Trophoblast cell (in vitro differentiated cells and primary cell): ENCODE results near the gene TEDC2. TPM values are rescaled to one million over a fixed set of nuclear protein-coding genes. Genes with fewer than 3 reads are reported as not detected.
A peak's percentile ranks its signal among the peaks of the same experiment; 100 is the strongest.

Experiments
- DNase-seq, 2 donors: peaks; one replicate each; pipeline ENCODE4 v3.0.0-alpha.2; 2016
- H2AFZ ChIP-seq: 2 replicates; pipeline ENCODE4 v1.6.1; 2013; ENCODE audit warnings: low read length, moderate library complexity, mild to moderate bottlenecking; ENCODE audit not compliant: insufficient read depth, poor library complexity
- H2AK5ac ChIP-seq: 2 replicates; pipeline ENCODE4 v1.6.1; 2013; ENCODE audit warnings: mild to moderate bottlenecking, low read length
- H2BK120ac ChIP-seq: 2 replicates; pipeline ENCODE4 v1.6.1; 2013; ENCODE audit warnings: low read length, mild to moderate bottlenecking, moderate library complexity; ENCODE audit not compliant: insufficient read depth, poor library complexity
- H2BK12ac ChIP-seq: 2 replicates; pipeline ENCODE4 v1.6.1; 2013; ENCODE audit warnings: mild to moderate bottlenecking, low read length, moderate library complexity
- H2BK5ac ChIP-seq: 2 replicates; pipeline ENCODE4 v1.6.1; 2013; ENCODE audit warnings: low read length, low read depth, moderate library complexity, mild to moderate bottlenecking; ENCODE audit not compliant: poor library complexity
- H3K14ac ChIP-seq: 2 replicates; pipeline ENCODE4 v1.6.1; 2013; ENCODE audit warnings: mild to moderate bottlenecking, low read length
- H3K18ac ChIP-seq: 2 replicates; pipeline ENCODE4 v1.6.1; 2013; ENCODE audit warnings: mild to moderate bottlenecking, low read length
- H3K23ac ChIP-seq: 2 replicates; pipeline ENCODE4 v1.6.1; 2013; ENCODE audit warnings: low read length
- H3K27ac ChIP-seq: 2 replicates; pipeline ENCODE4 v1.5.1; 2013; ENCODE audit warnings: low read depth, mild to moderate bottlenecking, inconsistent platforms, low read length, moderate library complexity
- H3K27me3 ChIP-seq: 2 replicates; pipeline ENCODE4 v1.6.1; 2013; ENCODE audit warnings: inconsistent platforms, mild to moderate bottlenecking, low read length, moderate library complexity; ENCODE audit not compliant: insufficient read depth
- H3K36me3 ChIP-seq, 2 experiments: 1 replicate in 1 of 2; 2 replicates in 1 of 2; pipeline ENCODE4 v1.6.1; 2013; ENCODE audit warnings: low read length in 2 of 2, mild to moderate bottlenecking in 2 of 2, moderate library complexity in 1 of 2; ENCODE audit not compliant: insufficient read depth in 2 of 2, control insufficient read depth in 1 of 2
- H3K4ac ChIP-seq: 2 replicates; pipeline ENCODE4 v1.6.1; 2013; ENCODE audit warnings: low read depth, mild to moderate bottlenecking, low read length, moderate library complexity
- H3K4me1 ChIP-seq, 2 experiments: 1 replicate in 1 of 2; 2 replicates in 1 of 2; pipeline ENCODE4 v1.6.1; 2013; ENCODE audit warnings: low read length in 2 of 2, mild to moderate bottlenecking in 2 of 2, moderate library complexity in 1 of 2; ENCODE audit not compliant: insufficient read depth in 2 of 2, control insufficient read depth in 1 of 2
- H3K4me2 ChIP-seq: 2 replicates; pipeline ENCODE4 v1.6.1; 2013; ENCODE audit warnings: inconsistent platforms, mild to moderate bottlenecking, low read length, moderate library complexity
- H3K4me3 ChIP-seq: 2 replicates; pipeline ENCODE4 v1.5.1; 2013; ENCODE audit warnings: mild to moderate bottlenecking, low read depth, low read length, inconsistent platforms
- H3K79me1 ChIP-seq: one replicate; pipeline ENCODE4 v1.6.1; 2013; ENCODE audit warnings: low read length
- H3K79me2 ChIP-seq: 2 replicates; pipeline ENCODE4 v1.6.1; 2013; ENCODE audit warnings: low read length, mild to moderate bottlenecking; ENCODE audit not compliant: control insufficient read depth, insufficient read depth, poor library complexity
- H3K9ac ChIP-seq: 2 replicates; pipeline ENCODE4 v1.6.1; 2013; ENCODE audit warnings: mild to moderate bottlenecking, low read length
- H3K9me3 ChIP-seq: 2 replicates; pipeline ENCODE4 v1.6.1; 2013; ENCODE audit warnings: low read depth, mild to moderate bottlenecking, control low read depth, inconsistent platforms, low read length; ENCODE audit not compliant: insufficient read depth
- H4K12ac ChIP-seq: 2 replicates; pipeline ENCODE4 v1.6.1; 2013; ENCODE audit warnings: low read depth, mild to moderate bottlenecking, low read length, moderate library complexity
- H4K8ac ChIP-seq: 2 replicates; pipeline ENCODE4 v1.6.1; 2013; ENCODE audit warnings: low read depth, mild to moderate bottlenecking, low read length, moderate library complexity
- H4K91ac ChIP-seq: one replicate; pipeline ENCODE4 v1.6.1; 2013; ENCODE audit warnings: low read depth, mild to moderate bottlenecking, low read length, moderate library complexity
- WGBS: extraction: QIAGEN DNeasy Blood & Tissue Kit; methylation state at CpG from one replicate; pipeline ENCODE4 v1.1.7; 2013; ENCODE audit warnings: missing lambda C conversion rate; ENCODE audit not compliant: insufficient read length, insufficient coverage; ENCODE audit errors: extremely low coverage; 5-methylcytosine and 5-hydroxymethylcytosine counted together
- polyA plus RNA-seq: library from polyadenylated mRNA; stranded (reverse); fragments of 200-250 nt; gene quantifications from 2 replicates; pipeline ENCODE4 v1.2.3, GENCODE V29; 2013

Gene TEDC2
- 9.0 and 9.9 TPM in 2 replicates for polyA plus RNA-seq

GRCh38 chr16:2459647-2460390, at the start of gene TEDC2:
TSS of gene TEDC2 (plus strand) at chr16:2460109. CDS start at chr16:2460145, 36 bp downstream.
- Histone ChIP-seq H3K9ac (peak within 1 kb of the TSS; percentile 78), H3K27me3 (no peaks in the 10 kb centered on the region), H3K9me3 (peaks cover 2% of the 10 kb centered on the region), H3K4me1 (peaks cover 7 to 17% of the 10 kb centered on the region in 2 experiments), H3K14ac (peak within 1 kb of the TSS; percentile 6), H3K4me3 (peak within 1 kb of the TSS; percentile 86), H2AK5ac (peak within 1 kb of the TSS; percentile 10), H4K8ac (peak within 1 kb of the TSS; percentile 84), H2BK5ac (peak within 1 kb of the TSS; percentile 43), H3K18ac (peak within 1 kb of the TSS; percentile 57), H2BK120ac (peak within 1 kb of the TSS; percentile 5), H2AFZ (peak within 1 kb of the TSS; percentile 63), H3K27ac (peak within 1 kb of the TSS; percentile 59), H3K79me1 (peaks cover 7% of the 10 kb centered on the region), H4K91ac (peak within 1 kb of the TSS; percentile 50), H4K12ac (peak within 1 kb of the TSS; percentile 55), H3K36me3 (peaks cover 29 to 39% of the 10 kb centered on the region in 2 experiments), H3K79me2 (peaks cover 2% of the 10 kb centered on the region), H3K23ac (no peak within 1 kb of the TSS), H2BK12ac (no peak within 1 kb of the TSS), H3K4me2 (peak within 1 kb of the TSS; percentile 86), H3K4ac (peak within 1 kb of the TSS; percentile 6)
- peak; percentile 95 to 96 for DNase-seq
- no CpG with 5 or more reads among the region's 66 CpGs for WGBS

- Histone ChIP-seq H4K91ac (no peak overlapping the region), H3K4me2 (no peak overlapping the region)
- no peak for DNase-seq
Measured at GRCh38 chr16:2415085-2415484, 44.8 kb upstream of the TEDC2 start.

GRCh38 chr16:2420035-2420434, 39.9 kb upstream of the TEDC2 start:
- H3K9me3 ChIP-seq = peaks cover 5% of the 10 kb centered on the region
- H3K27me3 ChIP-seq = no peaks in the 10 kb centered on the region
- H2AK5ac ChIP-seq = no peak overlapping the region

More at GRCh38 chr16:2415085-2415484, 44.8 kb upstream of the TEDC2 start:
- Histone ChIP-seq H2BK120ac (no peak overlapping the region), H3K14ac (no peak overlapping the region), H2BK12ac (no peak overlapping the region), H3K79me2 (no peaks in the 10 kb centered on the region), H3K18ac (no peak overlapping the region), H2AK5ac (no peak overlapping the region), H3K27me3 (no peaks in the 10 kb centered on the region), H3K27ac (no peak overlapping the region), H3K23ac (no peak overlapping the region), H3K9me3 (no peaks in the 10 kb centered on the region), H3K4ac (no peak overlapping the region), H4K12ac (no peak overlapping the region), H3K9ac (no peak overlapping the region), H3K4me1 (no peaks in the 10 kb centered on the region), H3K4me3 (no peak overlapping the region), H2AFZ (no peak overlapping the region), H4K8ac (no peak overlapping the region), H3K79me1 (no peaks in the 10 kb centered on the region), H2BK5ac (no peak overlapping the region), H3K36me3 (no peaks in the 10 kb centered on the region)
- no CpG with 5 or more reads among the region's 2 CpGs for WGBS

GRCh38 chr16:2422123-2422867, 37.6 kb upstream of the TEDC2 start:
- no peak overlapping the region for H2AK5ac ChIP-seq
- H3K9ac ChIP-seq = no peak overlapping the region
- H3K27me3 ChIP-seq = no peaks in the 10 kb centered on the region
- no peaks in the 10 kb centered on the region for H3K79me1 ChIP-seq
- H2BK5ac ChIP-seq = no peak overlapping the region
- no peak overlapping the region for H4K91ac ChIP-seq
- H3K14ac ChIP-seq = no peak overlapping the region
- no peak overlapping the region for H3K27ac ChIP-seq
- H3K9me3 ChIP-seq = peaks cover 6% of the 10 kb centered on the region
- peak; percentile 93 for DNase-seq
- no peak overlapping the region for H3K18ac ChIP-seq
- no peak overlapping the region for H2AFZ ChIP-seq
- H3K36me3 ChIP-seq = no peaks in the 10 kb centered on the region
- H4K8ac ChIP-seq = no peak overlapping the region
- no peak overlapping the region for H2BK120ac ChIP-seq
- no peak overlapping the region for H3K4me3 ChIP-seq
- H3K4ac ChIP-seq = no peak overlapping the region
- no peaks in the 10 kb centered on the region for H3K4me1 ChIP-seq
- no peak overlapping the region for H3K4me2 ChIP-seq
- H2BK12ac ChIP-seq = no peak overlapping the region
- H3K79me2 ChIP-seq = no peaks in the 10 kb centered on the region
- no peak overlapping the region for H3K23ac ChIP-seq
- no peak overlapping the region for H4K12ac ChIP-seq
- WGBS = no CpG with 5 or more reads among the region's 7 CpGs

More at GRCh38 chr16:2420035-2420434, 39.9 kb upstream of the TEDC2 start:
- Histone ChIP-seq H3K36me3 (no peaks in the 10 kb centered on the region), H3K79me2 (no peaks in the 10 kb centered on the region), H3K79me1 (no peaks in the 10 kb centered on the region), H2BK5ac (no peak overlapping the region), H4K8ac (no peak overlapping the region), H3K4me1 (no peaks in the 10 kb centered on the region), H3K23ac (no peak overlapping the region), H3K14ac (no peak overlapping the region), H3K27ac (no peak overlapping the region), H3K18ac (no peak overlapping the region), H3K4ac (no peak overlapping the region), H2AFZ (no peak overlapping the region), H3K4me2 (no peak overlapping the region), H2BK12ac (no peak overlapping the region), H3K4me3 (no peak overlapping the region), H2BK120ac (no peak overlapping the region), H3K9ac (no peak overlapping the region), H4K12ac (no peak overlapping the region), H4K91ac (no peak overlapping the region)
- DNase-seq = no peak
